ENCODE data around the gene ESYT1. TPM values are rescaled to one million over a fixed set of nuclear protein-coding genes. Genes with fewer than 3 reads are reported as not detected.

ESYT1 gene
- total RNA-seq, 1 experiment from 2014 or later = 111 TPM

DNA sequence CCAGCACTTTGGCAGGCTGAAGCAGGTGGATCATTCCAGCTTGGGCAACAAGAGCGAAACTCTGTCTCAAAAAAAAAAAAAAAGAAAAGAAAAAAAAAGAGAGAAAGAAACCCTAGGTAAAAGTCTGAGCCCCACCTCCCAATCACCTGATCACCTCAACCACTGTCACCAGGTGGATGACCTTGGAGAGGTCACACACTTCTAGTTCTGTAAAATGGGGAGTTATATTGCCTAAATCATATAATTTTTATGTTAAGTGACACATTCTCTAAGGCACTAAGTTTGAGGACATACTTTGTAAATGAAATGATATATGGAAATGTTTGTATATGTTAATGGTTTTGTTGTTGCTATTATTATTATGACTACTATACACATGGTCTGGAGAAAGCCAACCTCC lies 49.6 kb upstream of the ESYT1 start:
- H2BK120ac ChIP-seq (ENCODE audit: low read depth, low read length, poor library complexity, severe bottlenecking) = no peak overlapping the region
- no peaks in the 10 kb centered on the region for H3K9me3 ChIP-seq (ENCODE audit: control insufficient read depth, low read depth, low read length)
- Mint-ChIP-seq H3K27ac (peak overlapping the region; percentile 32 to 94 (median 67); a peak in 4 of 7 replicates), H3K36me3 (ENCODE audit: insufficient read depth in 1 of 3, low read depth in 3 of 3) (peaks cover 0 to under 1% (median under 1%) of the 10 kb centered on the region in 3 experiments; a peak in 6 of 7 replicates), H3K9me3 (peaks cover 3% of the 10 kb centered on the region in 2 experiments; a peak in 4 of 5 replicates), H3K4me3 (peak overlapping the region; percentile 83 to 93), H3K27me3 (ENCODE audit: low read depth) (no peaks in the 10 kb centered on the region), H3K4me1 (peaks cover 19 to 22% of the 10 kb centered on the region in 2 experiments)
- no peaks in the 10 kb centered on the region; the same call in 1 of the 2 replicates for H3K27me3 ChIP-seq (ENCODE audit: insufficient read depth, low read length)
- H2BK5ac ChIP-seq (ENCODE audit: insufficient read length, low read length) = no peak overlapping the region
- no peak overlapping the region for H4K91ac ChIP-seq (ENCODE audit: insufficient read length, low read depth, low read length)
- no peak overlapping the region for H3K18ac ChIP-seq (ENCODE audit: insufficient read length, low read depth, low read length)
- no peak overlapping the region for H2AK5ac ChIP-seq (ENCODE audit: insufficient read length, low read length)
- H3K4me2 ChIP-seq (ENCODE audit: insufficient read depth, insufficient read length, low read length) = peak overlapping the region; percentile 57
- H2BK12ac ChIP-seq (ENCODE audit: insufficient read length, low read depth, low read length) = no peak overlapping the region
- no peak overlapping the region for H3K4ac ChIP-seq (ENCODE audit: low read depth, low read length)
- H3T11ph ChIP-seq (ENCODE audit: low read length) = no peak overlapping the region
- no peak overlapping the region for H3K56ac ChIP-seq (ENCODE audit: insufficient read length, low read depth, low read length)
- no peak overlapping the region for H2BK15ac ChIP-seq (ENCODE audit: low read depth, low read length)
- H4K20me1 ChIP-seq (ENCODE audit: control insufficient read depth, insufficient read depth, insufficient read length) = no peaks in the 10 kb centered on the region
- DNase-seq = no peak
- H3K4me1 ChIP-seq (ENCODE audit: insufficient read depth, low read length) = 0 out of 2 replicates have a peak, but pooled peaks cover 4% of the 10 kb centered on the region
- H4K8ac ChIP-seq (replicated peaks; ENCODE audit: insufficient read length, low read depth, low read length) = no peak overlapping the region
- H3K23me2 ChIP-seq (ENCODE audit: insufficient read length, low read depth, low read length, poor library complexity, severe bottlenecking) = peaks cover 13% of the 10 kb centered on the region
- H3K79me2 ChIP-seq (ENCODE audit: insufficient read depth, low read length) = peaks cover 7% of the 10 kb centered on the region; the same call in 1 of the 2 replicates
- no peak overlapping the region for H2AFZ ChIP-seq (ENCODE audit: low read length)
- no peak overlapping the region for H2BK20ac ChIP-seq (ENCODE audit: low read depth, low read length, poor library complexity, severe bottlenecking)
- H3K23ac ChIP-seq (ENCODE audit: insufficient read length, low read depth, low read length) = no peak overlapping the region
- peak overlapping the region; percentile 29 for H3K27ac ChIP-seq (ENCODE audit: insufficient read length, low read depth, low read length)
- TF ChIP-seq, protein P1, sequence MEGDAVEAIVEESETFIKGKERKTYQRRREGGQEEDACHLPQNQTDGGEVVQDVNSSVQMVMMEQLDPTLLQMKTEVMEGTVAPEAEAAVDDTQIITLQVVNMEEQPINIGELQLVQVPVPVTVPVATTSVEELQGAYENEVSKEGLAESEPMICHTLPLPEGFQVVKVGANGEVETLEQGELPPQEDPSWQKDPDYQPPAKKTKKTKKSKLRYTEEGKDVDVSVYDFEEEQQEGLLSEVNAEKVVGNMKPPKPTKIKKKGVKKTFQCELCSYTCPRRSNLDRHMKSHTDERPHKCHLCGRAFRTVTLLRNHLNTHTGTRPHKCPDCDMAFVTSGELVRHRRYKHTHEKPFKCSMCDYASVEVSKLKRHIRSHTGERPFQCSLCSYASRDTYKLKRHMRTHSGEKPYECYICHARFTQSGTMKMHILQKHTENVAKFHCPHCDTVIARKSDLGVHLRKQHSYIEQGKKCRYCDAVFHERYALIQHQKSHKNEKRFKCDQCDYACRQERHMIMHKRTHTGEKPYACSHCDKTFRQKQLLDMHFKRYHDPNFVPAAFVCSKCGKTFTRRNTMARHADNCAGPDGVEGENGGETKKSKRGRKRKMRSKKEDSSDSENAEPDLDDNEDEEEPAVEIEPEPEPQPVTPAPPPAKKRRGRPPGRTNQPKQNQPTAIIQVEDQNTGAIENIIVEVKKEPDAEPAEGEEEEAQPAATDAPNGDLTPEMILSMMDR (conservative IDR thresholded peaks at IDR 0.05) = no peak
- no CpG with 5 or more reads among the region's 1 CpG for WGBS (ENCODE audit: extremely low coverage, insufficient read length, low lambda C conversion rate)
- H4K5ac ChIP-seq (ENCODE audit: insufficient read length, low read depth, low read length) = no peak overlapping the region
- H3K9ac ChIP-seq (ENCODE audit: extremely low read depth, insufficient read length, low read length) = no peak overlapping the region
- no peaks in the 10 kb centered on the region for H3K79me1 ChIP-seq (ENCODE audit: insufficient read depth, low read depth, low read length, poor library complexity, severe bottlenecking)
- no peak overlapping the region for H3K14ac ChIP-seq (ENCODE audit: insufficient read depth, low read length)
